IPS-18c (cell line): ENCODE measurements around the gene APBB1.
A peak's percentile ranks its signal among the peaks of the same experiment; 100 is the strongest.

Experiments
- H3K4me3 ChIP-seq: 2 replicates; pipeline ENCODE4 v1.7.0; 2013; ENCODE audit warnings: low read depth, mild to moderate bottlenecking, low read length, moderate library complexity; ENCODE audit not compliant: insufficient read depth
- H3K9me3 ChIP-seq: one replicate; pipeline ENCODE4 v1.6.1; 2013; ENCODE audit warnings: mild to moderate bottlenecking, low read length, moderate library complexity; ENCODE audit not compliant: control insufficient read depth, insufficient read depth

APBB1 gene

GRCh38 chr11:6431861-6432260 is 13.0 kb upstream of the APBB1 start:
- no peak overlapping the region for H3K4me3 ChIP-seq

GRCh38 chr11:6427516-6427915 is 8.6 kb upstream of the APBB1 start:
- H3K9me3 ChIP-seq: no peaks in the 10 kb centered on the region

More at GRCh38 chr11:6431861-6432260, 13.0 kb upstream of the APBB1 start:
- no peaks in the 10 kb centered on the region for H3K9me3 ChIP-seq

GRCh38 chr11:6420677-6421076 is 1.8 kb upstream of the APBB1 start:
- Histone ChIP-seq H3K9me3 (no peaks in the 10 kb centered on the region), H3K4me3 (no peak overlapping the region)

More at GRCh38 chr11:6427516-6427915, 8.6 kb upstream of the APBB1 start:
- H3K4me3 ChIP-seq: no peak overlapping the region

GRCh38 chr11:6418557-6419008 is 311 bp downstream of the APBB1 start:
- peak overlapping the region; percentile 87 for H3K4me3 ChIP-seq
- no peaks in the 10 kb centered on the region for H3K9me3 ChIP-seq

GRCh38 chr11:6417907-6418556 is 862 bp downstream of the APBB1 start:
- no peaks in the 10 kb centered on the region for H3K9me3 ChIP-seq
- H3K4me3 ChIP-seq: peak overlapping the region; percentile 87

- no peak overlapping the region for H3K4me3 ChIP-seq
- H3K9me3 ChIP-seq: no peaks in the 10 kb centered on the region
Measured at GRCh38 chr11:6415797-6416196, 3.1 kb downstream of the APBB1 start.

- no peaks in the 10 kb centered on the region for H3K9me3 ChIP-seq
- H3K4me3 ChIP-seq: no peak overlapping the region
Measured at GRCh38 chr11:6414874-6415328, 4.0 kb downstream of the APBB1 start.

- H3K9me3 ChIP-seq: no peaks in the 10 kb centered on the region
- no peak overlapping the region for H3K4me3 ChIP-seq
Measured at GRCh38 chr11:6413791-6414201, 5.1 kb downstream of the APBB1 start.

GRCh38 chr11:6411594-6412031 is 7.3 kb downstream of the APBB1 start:
- no peaks in the 10 kb centered on the region for H3K9me3 ChIP-seq
- H3K4me3 ChIP-seq: no peak overlapping the region

- H3K4me3 ChIP-seq: no peak overlapping the region
- no peaks in the 10 kb centered on the region for H3K9me3 ChIP-seq
Measured at GRCh38 chr11:6410695-6411430, 8.0 kb downstream of the APBB1 start.

GRCh38 chr11:6406370-6406769 is 12.5 kb downstream of the APBB1 start:
- no peak overlapping the region for H3K4me3 ChIP-seq
- no peaks in the 10 kb centered on the region for H3K9me3 ChIP-seq

GRCh38 chr11:6405846-6406245 is 13.0 kb downstream of the APBB1 start:
- H3K9me3 ChIP-seq: no peaks in the 10 kb centered on the region

GRCh38 chr11:6405052-6405667 is 13.7 kb downstream of the APBB1 start:
- no peak overlapping the region for H3K4me3 ChIP-seq
- no peaks in the 10 kb centered on the region for H3K9me3 ChIP-seq

More at GRCh38 chr11:6405846-6406245, 13.0 kb downstream of the APBB1 start:
- no peak overlapping the region for H3K4me3 ChIP-seq

- Histone ChIP-seq H3K9me3 (no peaks in the 10 kb centered on the region), H3K4me3 (no peak overlapping the region; the same call in 1 of the 2 replicates)
Measured at GRCh38 chr11:6404342-6405051, 14.4 kb downstream of the APBB1 start.

GRCh38 chr11:6403539-6403938 is 15.4 kb downstream of the APBB1 start:
- no peak overlapping the region for H3K4me3 ChIP-seq
- no peaks in the 10 kb centered on the region for H3K9me3 ChIP-seq

GRCh38 chr11:6402561-6402981 is 16.3 kb downstream of the APBB1 start:
- H3K4me3 ChIP-seq: no peak overlapping the region
- H3K9me3 ChIP-seq: no peaks in the 10 kb centered on the region

- Histone ChIP-seq H3K4me3 (no peak overlapping the region), H3K9me3 (no peaks in the 10 kb centered on the region)
Measured at GRCh38 chr11:6402061-6402470, 16.8 kb downstream of the APBB1 start.
